Stimulated activated effector memory CD8-positive, alpha-beta T cell treated with anti-CD3 and anti-CD28 coated beads, Interleukin-12 subunit alpha, Interleukin-12 subunit beta, amount 100 ng/mL, for 72 hours (primary cell): ENCODE data around the gene UPF1.
"Not testable (repeated sequence)": the region's sequence is repeated elsewhere in the genome, so short reads cannot be mapped to it uniquely, and the experiment has no call there.

Source experiments
- ATAC-seq: fragments of 150-1000 bp; cut with Tn5 transposase; 2 replicates; pipeline ENCODE4 v1.10.0; 2021
- DNase-seq, 2 donors: peaks; one replicate each; pipeline ENCODE4 v3.0.0; 2021 to 2022; ENCODE audit warnings: low spot score in 2 of 2
- H3K27ac Mint-ChIP-seq: one replicate; pipeline ENCODE4 v1.8.0; 2022; ENCODE audit warnings: mild to moderate bottlenecking, mixed read lengths
- H3K36me3 Mint-ChIP-seq: one replicate; pipeline ENCODE4 v1.8.0; 2022; ENCODE audit warnings: mild to moderate bottlenecking, mixed read lengths
- H3K4me1 Mint-ChIP-seq: one replicate; pipeline ENCODE4 v1.8.0; 2022; ENCODE audit warnings: mixed read lengths
- H3K4me3 Mint-ChIP-seq: one replicate; pipeline ENCODE4 v1.8.0; 2022; ENCODE audit warnings: mild to moderate bottlenecking, mixed read lengths
- H3K9me3 Mint-ChIP-seq: one replicate; pipeline ENCODE4 v1.8.0; 2022; ENCODE audit warnings: mixed read lengths

UPF1 gene

DNA sequence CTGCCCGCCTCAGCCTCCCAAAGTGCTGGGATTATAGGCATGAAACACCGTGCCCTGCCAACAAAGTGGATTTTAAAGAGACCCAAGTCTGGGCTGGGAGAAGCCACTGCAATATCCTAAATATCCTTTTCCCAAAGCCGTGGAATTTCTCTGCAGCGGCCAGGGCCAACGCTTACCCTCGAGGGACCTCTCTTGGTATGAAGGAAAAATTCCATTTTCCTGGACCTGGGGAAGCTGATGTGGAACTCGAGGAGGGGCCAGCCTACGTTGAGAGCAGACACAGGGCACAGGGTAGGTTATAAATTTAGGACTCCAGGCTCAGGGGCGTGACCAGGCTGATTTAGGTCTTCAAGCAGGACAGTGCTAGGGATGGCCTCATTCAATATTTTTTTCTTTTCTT is 17.7 kb upstream of the UPF1 start:
- DNase-seq, result no peak
- Mint-ChIP-seq H3K9me3 (no peaks in the 10 kb centered on the region), H3K4me3 (no peak overlapping the region), H3K27ac (no peak overlapping the region), H3K4me1 (peaks cover 6% of the 10 kb centered on the region), H3K36me3 (no peaks in the 10 kb centered on the region)
- no peak for ATAC-seq

DNA sequence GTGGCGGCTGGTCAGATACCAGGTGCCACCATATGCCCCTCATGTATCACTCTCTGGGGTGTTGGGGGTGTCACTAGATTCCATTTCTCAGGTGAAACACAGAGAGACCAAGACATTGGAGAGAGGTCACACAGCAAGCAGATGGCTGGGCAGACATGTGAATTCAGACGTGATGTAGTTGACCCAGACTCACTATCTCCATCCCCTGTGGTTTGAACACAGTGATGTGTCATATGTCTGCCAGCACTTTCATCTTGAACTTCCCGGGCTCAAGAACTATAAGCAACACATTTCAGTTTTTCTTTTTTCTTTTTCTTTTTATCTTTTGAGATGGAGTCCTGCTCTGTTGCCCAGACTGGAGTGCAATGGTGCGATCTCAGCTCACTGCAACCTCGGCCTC is 16.1 kb upstream of the UPF1 start:
- Mint-ChIP-seq H3K9me3 (no peaks in the 10 kb centered on the region), H3K36me3 (no peaks in the 10 kb centered on the region), H3K4me3 (no peak overlapping the region), H3K27ac (no peak overlapping the region), H3K4me1 (no peaks in the 10 kb centered on the region)
- ATAC-seq, result peak; percentile 24
- DNase-seq, result no peak

- H3K4me3 Mint-ChIP-seq, H3K36me3 Mint-ChIP-seq, ATAC-seq, H3K9me3 Mint-ChIP-seq, H3K4me1 Mint-ChIP-seq, DNase-seq, H3K27ac Mint-ChIP-seq: not testable (repeated sequence)
Observed at GRCh38 chr19:18816645-18817044, 15.1 kb upstream of the UPF1 start.

GRCh38 chr19:18817574-18817973 is 14.2 kb upstream of the UPF1 start:
- Mint-ChIP-seq H3K36me3 (no peaks in the 10 kb centered on the region), H3K4me1 (no peaks in the 10 kb centered on the region), H3K9me3 (no peaks in the 10 kb centered on the region), H3K27ac (no peak overlapping the region), H3K4me3 (no peak overlapping the region)
- ATAC-seq (no peak), DNase-seq (no peak)

DNA sequence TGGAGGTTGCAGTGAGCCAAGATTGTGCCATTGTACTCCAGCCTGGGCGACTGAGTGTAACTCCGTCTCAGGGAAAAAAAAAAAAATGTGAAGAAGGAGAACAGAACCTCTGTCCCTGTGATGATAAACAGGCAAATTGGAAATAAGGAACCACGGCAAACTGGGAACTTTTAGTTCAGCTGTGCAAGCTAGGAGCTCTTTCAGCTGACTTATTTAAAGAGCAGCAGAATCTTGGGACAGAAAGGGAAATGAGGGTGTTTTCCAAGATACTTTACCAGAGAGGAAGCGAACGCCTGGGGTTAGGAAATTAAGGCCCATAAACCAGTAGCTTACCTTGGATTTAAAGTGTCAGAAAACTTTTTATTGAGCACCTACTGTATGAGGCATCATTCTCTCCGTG is 3.0 kb upstream of the UPF1 start:
- no peak overlapping the region for H3K27ac Mint-ChIP-seq
- DNase-seq (no peak), ATAC-seq (no peak)
- H3K4me3 Mint-ChIP-seq, result no peak overlapping the region
- peaks cover 12% of the 10 kb centered on the region for H3K4me1 Mint-ChIP-seq
- H3K36me3 Mint-ChIP-seq, result peaks cover 14% of the 10 kb centered on the region
- H3K9me3 Mint-ChIP-seq, result no peaks in the 10 kb centered on the region

GRCh38 chr19:18830488-18830887 is 1.3 kb upstream of the UPF1 start:
- Mint-ChIP-seq H3K4me1 (peaks cover 29% of the 10 kb centered on the region), H3K36me3 (peaks cover 31% of the 10 kb centered on the region), H3K9me3 (no peaks in the 10 kb centered on the region), H3K27ac (no peak overlapping the region), H3K4me3 (no peak overlapping the region)
- no peak for ATAC-seq
- DNase-seq, result no peak

DNA sequence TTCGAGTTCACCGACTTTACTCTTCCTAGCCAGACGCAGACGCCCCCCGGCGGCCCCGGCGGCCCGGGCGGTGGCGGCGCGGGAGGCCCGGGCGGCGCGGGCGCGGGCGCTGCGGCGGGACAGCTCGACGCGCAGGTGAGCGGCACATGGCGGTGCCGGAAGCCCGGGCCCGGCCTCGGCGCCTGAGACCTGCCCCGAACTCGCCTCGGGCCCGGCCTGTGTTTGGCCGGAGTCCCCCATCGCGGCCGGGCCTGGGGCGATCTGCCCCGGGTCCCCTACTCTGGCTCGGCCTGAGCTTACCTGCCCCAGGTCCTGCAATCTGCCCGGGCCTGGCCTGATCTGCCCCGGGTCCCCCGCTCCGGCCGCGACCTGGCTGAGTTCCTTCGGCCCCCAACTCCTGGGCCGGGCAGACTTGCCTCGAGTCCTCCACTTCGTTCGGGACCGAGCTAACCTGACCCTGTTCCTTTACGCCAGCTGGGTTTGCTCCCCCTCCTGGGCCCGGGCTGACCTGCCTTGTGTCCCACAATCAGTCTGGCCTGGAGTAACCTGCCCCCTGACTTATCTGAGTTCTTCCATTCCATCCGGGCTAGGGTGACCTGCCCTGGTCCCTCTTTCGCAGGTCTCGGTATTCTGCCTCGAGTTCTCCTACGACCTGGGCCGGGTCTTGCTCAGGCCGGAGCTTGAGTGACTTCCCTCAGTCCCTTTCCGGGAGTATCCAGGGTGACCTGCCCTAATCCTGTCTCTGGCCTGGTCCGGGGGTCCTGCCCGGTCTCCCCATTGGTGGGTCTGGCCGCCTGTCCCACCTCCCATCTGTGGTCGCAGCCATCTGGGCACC is 764 bp downstream of the UPF1 start:
- ATAC-seq, result peak; percentile 68
- H3K27ac Mint-ChIP-seq, result peak overlapping the region; percentile 95
- peaks cover 51% of the 10 kb centered on the region for H3K36me3 Mint-ChIP-seq
- H3K4me1 Mint-ChIP-seq, result peaks cover 47% of the 10 kb centered on the region
- H3K4me3 Mint-ChIP-seq, result peak overlapping the region; percentile 95
- peak in 1 of 2 donors; percentile 72 for DNase-seq
- no peaks in the 10 kb centered on the region for H3K9me3 Mint-ChIP-seq

- Mint-ChIP-seq H3K4me3 (peak overlapping the region; percentile 95), H3K36me3 (peaks cover 56% of the 10 kb centered on the region), H3K9me3 (no peaks in the 10 kb centered on the region), H3K4me1 (peaks cover 53% of the 10 kb centered on the region), H3K27ac (peak overlapping the region; percentile 95)
- ATAC-seq (no peak), DNase-seq (no peak)
Observed at GRCh38 chr19:18833141-18833476, 1.4 kb downstream of the UPF1 start.

DNA sequence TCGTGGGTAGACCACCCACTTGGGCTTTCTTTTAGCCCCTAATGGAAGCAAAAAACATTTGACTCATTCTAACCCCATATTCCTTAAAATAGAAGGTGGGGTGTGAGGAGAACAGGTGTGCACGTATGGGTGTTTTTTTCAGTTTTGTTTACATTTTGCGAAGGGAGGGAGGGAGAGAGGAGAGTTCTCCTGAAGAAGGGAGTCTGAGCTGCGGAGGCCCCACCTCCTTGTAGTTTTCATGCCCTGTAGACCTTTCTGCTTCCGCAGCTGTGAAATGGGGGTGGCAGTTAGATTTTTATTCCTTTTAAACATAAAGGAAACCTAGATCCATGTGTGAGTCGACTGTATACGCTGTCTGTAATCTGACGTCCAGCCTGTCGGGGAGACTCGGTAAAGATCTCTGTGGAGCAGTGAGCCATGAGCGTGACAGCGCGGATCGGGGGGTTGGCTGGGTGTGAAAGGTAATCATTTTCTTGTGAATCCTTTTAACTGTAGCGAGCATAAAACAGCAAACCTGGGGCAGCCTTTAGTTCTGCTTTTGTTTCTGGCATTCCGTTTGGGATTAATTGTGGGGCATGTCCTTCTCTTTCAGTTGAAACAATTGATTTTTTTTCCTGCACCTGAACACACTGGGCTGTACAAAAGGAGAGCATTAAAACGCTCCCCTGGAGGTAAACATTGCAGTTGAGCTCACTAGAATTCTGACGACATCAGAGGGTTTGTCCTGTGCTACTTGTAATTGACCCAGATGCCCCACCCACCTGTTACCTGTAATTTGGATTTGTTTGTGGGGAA is 2.3 kb downstream of the UPF1 start:
- Mint-ChIP-seq H3K27ac (peak overlapping the region; percentile 95), H3K4me3 (peak overlapping the region; percentile 95), H3K4me1 (peaks cover 62% of the 10 kb centered on the region), H3K36me3 (peaks cover 66% of the 10 kb centered on the region), H3K9me3 (no peaks in the 10 kb centered on the region)
- no peak for ATAC-seq
- no peak for DNase-seq

- ATAC-seq, result no peak
- no peak for DNase-seq
- H3K9me3 Mint-ChIP-seq, result no peaks in the 10 kb centered on the region
- H3K4me1 Mint-ChIP-seq, result peaks cover 68% of the 10 kb centered on the region
- H3K4me3 Mint-ChIP-seq, result peak overlapping the region; percentile 95
- H3K27ac Mint-ChIP-seq, result no peak overlapping the region
- H3K36me3 Mint-ChIP-seq, result peaks cover 69% of the 10 kb centered on the region
Observed at GRCh38 chr19:18834644-18834984, 2.9 kb downstream of the UPF1 start.

DNA sequence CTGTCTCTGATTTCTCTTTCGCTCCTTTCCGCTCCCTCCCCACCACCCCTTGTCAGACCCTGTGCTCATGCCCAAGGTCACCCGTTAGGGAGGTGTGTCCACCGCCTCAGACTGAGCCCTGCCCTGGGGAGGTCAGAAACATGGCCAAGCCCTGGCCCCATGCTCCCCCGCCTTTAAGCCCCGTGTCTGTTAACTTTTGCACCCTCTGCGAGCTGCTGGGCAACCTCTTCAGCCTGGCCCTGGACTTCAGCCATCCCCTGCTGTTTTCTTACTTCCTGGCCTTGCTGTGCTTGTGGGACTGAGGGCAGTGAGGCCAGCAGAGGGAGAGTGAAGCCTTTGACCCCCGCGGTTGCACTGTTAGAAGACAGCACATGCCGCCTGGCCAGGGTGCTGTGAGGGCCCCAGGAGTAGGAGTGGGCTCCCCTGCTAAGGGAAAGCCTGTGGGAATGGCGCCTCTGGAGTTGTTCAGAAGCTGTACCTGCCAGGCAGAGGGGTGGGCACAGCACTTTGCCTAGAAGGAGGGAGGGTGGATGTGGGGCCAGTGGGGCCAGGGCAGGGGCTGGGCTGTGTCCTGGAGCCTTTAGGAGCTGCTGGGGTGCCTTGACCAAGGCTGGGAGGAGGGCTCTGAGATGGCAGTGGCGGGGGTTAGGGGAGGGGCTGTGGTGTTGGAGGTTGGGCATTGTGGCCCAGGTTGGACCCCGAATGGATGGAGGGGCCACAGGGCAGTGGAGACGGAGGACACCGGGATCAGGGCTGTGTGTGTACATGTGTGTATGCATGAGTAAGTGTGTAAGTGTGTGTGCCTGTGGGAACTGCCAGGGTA is 7.9 kb downstream of the UPF1 start:
- Mint-ChIP-seq H3K36me3 (peaks cover 72% of the 10 kb centered on the region), H3K4me1 (peaks cover 96% of the 10 kb centered on the region), H3K4me3 (peak overlapping the region; percentile 47), H3K27ac (peak overlapping the region; percentile 79), H3K9me3 (no peaks in the 10 kb centered on the region)
- ATAC-seq, result no peak
- no peak for DNase-seq

DNA sequence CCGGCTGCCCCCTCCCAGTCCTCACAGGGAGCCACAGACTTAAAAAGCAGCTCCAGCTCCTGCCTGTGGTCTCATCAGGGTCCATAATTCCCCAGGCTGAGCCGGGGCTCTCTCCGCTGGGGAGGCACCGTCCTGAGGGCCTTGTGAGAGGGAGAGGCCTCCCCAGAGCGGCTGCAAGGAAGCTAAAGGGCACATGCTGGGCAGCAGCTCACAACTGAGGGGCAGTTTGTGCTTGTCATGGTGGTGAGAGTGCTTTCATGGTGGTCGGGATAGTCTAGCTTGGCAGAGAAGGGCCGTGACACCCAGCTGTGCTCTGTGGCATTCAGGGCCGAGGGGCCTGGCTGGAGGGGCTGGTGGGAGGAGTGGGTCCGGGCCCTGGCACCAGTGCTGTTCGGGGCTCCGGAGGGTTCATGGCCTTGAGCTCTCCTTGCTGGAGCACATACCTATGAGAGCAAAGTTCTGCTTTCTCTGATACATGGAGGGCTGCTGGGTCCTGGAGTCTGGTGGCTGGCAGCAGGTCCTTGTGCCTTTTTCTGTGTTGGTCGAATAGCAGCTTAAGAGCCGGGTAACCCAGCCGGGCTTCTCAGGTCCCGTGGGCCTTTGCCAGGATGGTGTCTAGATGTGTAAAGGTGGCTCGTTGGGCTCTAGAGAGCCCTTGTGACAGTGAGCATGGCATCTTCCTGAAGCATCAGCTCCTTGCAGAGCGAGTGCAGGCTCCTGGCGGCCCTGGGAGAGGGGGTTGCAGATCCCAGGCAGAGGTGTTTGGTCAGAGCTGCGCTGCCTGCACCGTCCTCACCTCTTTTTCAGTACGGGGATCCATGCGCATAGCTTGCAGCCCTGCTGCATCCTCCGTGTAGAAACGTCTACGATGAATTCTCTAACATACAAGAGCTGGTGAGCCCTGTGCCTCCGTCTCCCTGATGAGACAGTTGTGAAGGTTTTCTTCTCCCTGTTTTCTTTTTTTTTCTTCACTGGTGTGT is 8.8 kb downstream of the UPF1 start:
- peak overlapping the region; percentile 79 for H3K27ac Mint-ChIP-seq
- no peaks in the 10 kb centered on the region for H3K9me3 Mint-ChIP-seq
- peaks cover 96% of the 10 kb centered on the region for H3K4me1 Mint-ChIP-seq
- ATAC-seq, result no peak
- H3K4me3 Mint-ChIP-seq, result no peak overlapping the region
- H3K36me3 Mint-ChIP-seq, result peaks cover 63% of the 10 kb centered on the region
- DNase-seq, result no peak

DNA sequence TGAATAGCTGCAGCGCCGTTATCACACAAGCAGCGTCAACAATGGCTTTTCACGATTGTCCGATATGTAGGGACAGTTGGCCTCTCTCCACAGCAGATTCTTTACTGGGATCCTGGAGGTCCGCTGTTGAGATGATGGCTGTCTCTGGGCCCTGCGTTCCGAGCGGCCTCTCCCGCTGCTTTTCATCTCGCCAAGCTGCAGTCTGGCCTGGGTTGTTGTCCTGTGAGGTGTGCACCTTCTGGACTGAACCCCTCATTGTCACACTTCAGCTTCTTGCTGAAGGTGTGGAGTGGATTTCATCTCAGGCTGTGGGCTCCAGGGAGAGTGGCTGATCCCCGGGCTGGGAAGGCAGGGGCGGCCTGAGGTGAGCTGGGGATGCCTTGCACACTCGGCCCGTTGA is 9.6 kb downstream of the UPF1 start:
- Mint-ChIP-seq H3K27ac (no peak overlapping the region), H3K9me3 (no peaks in the 10 kb centered on the region), H3K4me1 (peaks cover 96% of the 10 kb centered on the region), H3K4me3 (peak overlapping the region; percentile 39), H3K36me3 (peaks cover 61% of the 10 kb centered on the region)
- DNase-seq (no peak), ATAC-seq (no peak)

DNA sequence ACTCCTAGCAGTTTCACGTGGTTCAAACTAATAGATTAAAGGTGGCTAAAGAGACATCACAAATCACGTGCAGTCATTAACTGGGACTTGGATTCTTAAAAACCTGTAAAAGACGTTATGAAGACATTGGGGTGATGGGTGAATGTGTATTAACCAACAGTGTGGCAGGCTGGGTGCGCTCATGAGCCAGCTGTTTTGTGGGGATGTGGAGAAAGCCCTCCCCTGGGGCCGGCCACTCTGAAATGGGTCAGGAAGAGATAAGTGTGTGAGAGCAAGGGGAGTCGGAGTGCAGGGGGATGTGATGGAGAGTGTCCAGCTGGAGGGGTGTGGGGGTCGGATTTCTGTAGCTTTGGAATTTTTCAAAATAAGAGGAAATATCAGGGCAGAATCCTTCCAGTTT is 10.4 kb downstream of the UPF1 start:
- no peak for DNase-seq
- Mint-ChIP-seq H3K4me3 (peak overlapping the region; percentile 39), H3K27ac (peak overlapping the region; percentile 67), H3K36me3 (peaks cover 62% of the 10 kb centered on the region), H3K4me1 (peaks cover 98% of the 10 kb centered on the region), H3K9me3 (no peaks in the 10 kb centered on the region)
- ATAC-seq, result no peak
